ENCODE measurements around the gene OR9Q1.
"Not testable (repeated sequence)": the region's sequence is repeated elsewhere in the genome, so short reads cannot be mapped to it uniquely, and the experiment has no call there.

OR9Q1 gene

GRCh38 chr11:58135171-58135570 lies 111.5 kb downstream of the OR9Q1 start:
- DNase-seq: no peak

DNA sequence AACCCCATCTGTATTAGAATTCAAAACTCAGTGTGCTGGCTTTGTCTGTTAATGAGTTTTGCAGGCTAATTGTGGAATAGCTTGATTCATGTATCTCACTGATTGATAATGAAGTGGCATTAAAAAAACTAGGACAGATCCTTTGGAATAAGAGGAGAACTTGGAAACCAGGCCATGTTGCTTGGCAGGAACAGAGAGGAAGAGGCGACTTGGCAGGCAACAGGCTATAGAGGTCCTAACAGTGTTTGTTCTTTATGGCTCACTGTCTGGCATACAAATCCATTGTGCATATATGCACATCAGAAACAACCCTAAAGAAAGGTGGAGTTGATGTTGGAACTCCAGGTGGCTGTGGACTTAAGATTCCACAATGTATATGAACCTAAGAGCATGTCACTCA lies 119.1 kb downstream of the OR9Q1 start:
- DNase-seq: no peak

- no peak for DNase-seq
These were observed 129.1 kb downstream of the OR9Q1 start for GRCh38 chr11:58152781-58153180.

DNA sequence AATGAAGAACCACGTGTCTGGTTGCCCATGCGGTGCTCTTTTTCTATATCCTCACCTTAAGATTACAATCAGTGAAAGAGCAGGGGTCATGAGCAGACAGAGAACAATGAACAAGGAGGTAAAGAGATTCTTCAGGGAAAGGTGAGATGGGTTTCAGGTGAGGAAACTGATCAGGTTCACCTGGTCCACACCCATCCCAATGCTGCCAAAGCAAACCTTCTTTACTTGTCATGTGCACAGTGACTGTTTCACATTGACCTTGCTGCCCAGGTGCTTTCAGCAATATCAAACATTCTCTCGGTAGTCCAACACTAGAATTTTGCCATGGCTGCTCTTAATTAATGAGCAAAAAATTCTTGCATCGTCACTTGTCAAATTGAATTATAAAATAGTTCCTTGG lies 140.7 kb downstream of the OR9Q1 start:
- no peak for DNase-seq

- DNase-seq: no peak
These were observed 141.3 kb downstream of the OR9Q1 start for GRCh38 chr11:58164990-58165389.

- DNase-seq: no peak
These were observed 141.9 kb downstream of the OR9Q1 start for GRCh38 chr11:58165504-58166106.

GRCh38 chr11:58177409-58178054 lies 153.9 kb downstream of the OR9Q1 start:
- DNase-seq: no peak

DNA sequence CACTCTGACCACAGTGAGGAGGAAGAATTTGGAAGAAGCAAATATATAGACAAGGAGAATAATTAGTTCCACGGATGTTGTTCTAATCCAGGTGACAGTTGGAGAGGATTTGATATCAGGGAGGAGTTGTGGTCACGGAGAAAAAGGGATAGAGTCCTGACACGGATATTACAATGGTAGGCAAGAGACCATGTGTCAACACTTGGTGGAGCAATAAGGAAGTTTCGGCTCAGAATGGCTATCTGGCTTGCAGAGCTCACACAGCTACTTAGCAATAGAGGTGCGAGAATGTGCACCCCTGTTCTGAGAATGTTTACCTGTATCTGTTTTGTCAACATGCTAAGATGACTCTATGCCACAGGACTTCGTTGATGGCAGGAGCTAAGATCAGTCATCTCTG lies 154.8 kb downstream of the OR9Q1 start:
- no peak for DNase-seq

GRCh38 chr11:58179648-58180047 lies 156.0 kb downstream of the OR9Q1 start:
- no peak for DNase-seq

DNA sequence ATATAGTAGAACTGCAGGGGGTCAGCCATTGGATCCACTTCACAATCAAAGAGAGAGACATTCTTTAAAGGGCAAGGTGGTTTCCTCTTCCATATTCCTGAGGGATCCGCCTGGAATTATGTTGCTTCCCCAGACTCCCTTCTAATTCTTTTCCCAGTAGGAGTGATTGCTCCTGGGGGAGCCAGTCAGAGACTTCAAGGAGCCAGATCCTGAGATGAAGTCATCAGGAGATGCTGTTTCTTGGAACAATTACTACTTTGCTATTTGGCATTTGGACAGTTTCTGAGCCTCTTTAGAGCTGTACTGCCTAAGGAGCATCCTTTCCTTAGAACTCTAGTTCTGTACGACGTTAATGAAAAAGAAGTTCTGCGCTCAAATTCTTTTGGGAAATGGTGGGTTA lies 163.3 kb downstream of the OR9Q1 start:
- DNase-seq: no peak

DNA sequence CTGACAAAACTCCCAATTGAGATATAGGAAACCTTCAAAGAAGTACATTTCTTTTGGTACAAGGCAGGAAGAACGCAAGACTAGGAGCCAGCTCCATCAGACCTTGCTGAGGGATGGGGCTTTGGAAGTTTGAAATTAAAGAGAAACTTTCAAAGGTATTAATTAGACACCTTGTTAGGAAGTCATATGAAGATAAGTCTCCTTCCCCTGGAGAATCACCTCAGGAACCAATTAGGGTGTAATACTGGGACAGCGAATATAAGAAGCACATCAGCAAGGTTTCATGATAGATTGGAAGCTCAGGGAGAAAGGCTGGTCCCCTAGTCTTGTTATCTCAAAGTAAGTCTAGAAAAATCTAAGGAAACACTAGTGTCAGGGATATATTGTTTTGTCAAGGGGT lies 165.1 kb downstream of the OR9Q1 start, which contains the start of gene OR9Q2:
Gene OR9Q2 (plus strand): TSS at position 301 of the 400 bp plus-strand sequence. CDS start 1,421 bp downstream, outside the sequence.
- DNase-seq: no peak

- no peak for DNase-seq
These were observed 168.5 kb downstream of the OR9Q1 start for GRCh38 chr11:58192229-58192628.

DNA sequence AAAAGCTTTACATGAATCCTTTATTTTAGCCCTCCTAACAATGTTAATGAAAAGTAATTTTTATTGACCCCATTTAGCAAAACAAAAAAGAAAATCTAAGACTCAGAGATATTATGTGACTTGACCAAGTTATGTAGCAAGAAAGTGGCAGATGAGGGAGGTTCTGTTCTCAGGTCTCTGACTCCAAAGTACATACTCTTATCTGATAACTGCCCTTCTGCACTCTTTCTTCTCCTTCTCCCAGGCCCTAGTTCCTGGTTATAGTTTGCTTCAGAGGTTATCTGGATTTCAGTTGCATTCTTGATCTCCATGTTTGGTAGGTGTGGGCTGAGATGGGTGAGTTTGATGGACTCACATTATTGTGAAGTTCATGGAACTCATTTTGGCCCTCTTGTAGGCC lies 169.7 kb downstream of the OR9Q1 start:
- no peak for DNase-seq

GRCh38 chr11:58195939-58196338 lies 172.3 kb downstream of the OR9Q1 start:
- DNase-seq: no peak

DNA sequence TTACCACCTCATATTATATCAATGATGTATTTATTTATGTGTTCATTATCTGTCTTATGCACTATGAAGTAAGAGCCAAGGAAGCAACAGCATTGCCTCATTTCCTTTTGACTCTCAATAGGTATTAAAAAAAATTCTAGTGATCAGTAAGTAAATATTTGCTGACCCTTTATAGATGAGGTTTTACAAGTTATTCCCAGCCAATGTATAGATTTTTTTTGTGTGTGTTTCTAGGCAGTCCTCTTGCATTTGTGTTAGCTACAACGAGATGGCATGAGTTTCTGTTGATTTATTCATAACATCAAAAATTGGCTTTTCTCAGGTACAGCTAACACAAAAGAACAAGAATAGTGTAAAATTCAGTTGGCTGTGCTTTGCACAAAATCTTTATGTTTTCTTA lies 175.6 kb downstream of the OR9Q1 start:
- no peak for DNase-seq

DNA sequence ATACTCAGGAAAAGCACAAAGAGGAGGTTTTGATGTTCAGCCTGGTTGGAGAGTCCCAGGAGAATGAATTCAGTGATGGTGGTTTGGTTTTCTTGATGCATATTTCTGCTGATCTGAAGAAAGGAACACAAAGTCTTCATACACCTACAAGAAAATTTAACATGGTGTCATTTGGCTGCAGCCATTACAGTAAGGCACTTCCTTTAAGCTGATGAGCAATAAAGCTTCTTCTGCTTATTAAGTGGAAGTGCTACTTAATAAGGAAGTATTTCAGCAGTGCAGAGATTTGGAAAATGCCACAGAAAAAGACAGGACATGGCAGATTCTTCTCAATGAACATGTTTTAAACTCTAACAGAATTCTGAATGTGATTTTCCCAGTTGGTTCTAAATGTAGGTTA lies 180.4 kb downstream of the OR9Q1 start, which contains the start of gene OR1S2:
Gene OR1S2 (minus strand): TSS at position 101 of the 400 bp plus-strand sequence. CDS start 0 bp downstream, at position 101.
- no peak for DNase-seq

GRCh38 chr11:58212420-58212819 lies 188.7 kb downstream of the OR9Q1 start, which contains the start of gene OR1S1:
Gene OR1S1, plus strand, starts transcription at chr11:58212720.
- not testable (repeated sequence) for DNase-seq

DNA sequence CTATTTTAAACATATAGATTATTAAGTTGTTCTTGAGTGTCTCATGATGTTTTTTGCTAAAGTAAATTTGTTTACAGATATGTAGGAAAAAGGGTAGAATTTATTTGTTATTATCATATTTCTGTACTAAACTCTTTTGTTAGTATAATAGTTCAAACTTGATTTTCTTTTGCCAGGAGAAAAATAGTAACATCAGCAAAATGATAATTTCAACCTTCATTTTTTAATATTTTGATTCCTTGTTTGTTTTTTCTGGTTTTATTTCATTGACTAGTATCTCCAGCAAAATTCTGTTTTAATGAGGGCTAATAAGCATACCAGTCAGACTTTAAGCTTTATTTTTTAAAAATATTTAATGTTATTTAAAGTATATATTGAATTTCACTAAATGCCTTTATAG lies 192.8 kb downstream of the OR9Q1 start:
- DNase-seq: no peak

DNA sequence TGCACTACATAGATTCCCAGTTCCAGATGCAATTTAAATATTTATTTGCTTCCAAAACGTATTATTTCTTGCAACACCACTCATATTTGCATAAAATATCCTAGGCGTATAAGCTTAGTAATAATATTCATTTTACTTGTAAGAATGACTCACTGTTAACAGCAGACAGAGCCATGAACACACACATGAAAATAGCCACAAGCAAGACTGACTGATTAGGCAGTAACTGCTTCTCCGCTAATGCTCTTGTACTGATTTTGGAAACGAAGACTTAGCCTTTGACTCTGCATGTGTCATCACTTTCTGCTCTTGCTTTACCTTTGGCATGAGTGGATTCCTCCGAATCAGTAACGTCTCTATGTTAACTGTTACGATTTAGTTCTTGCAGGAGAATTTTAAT lies 199.0 kb downstream of the OR9Q1 start:
- peak; percentile 87 for DNase-seq

DNA sequence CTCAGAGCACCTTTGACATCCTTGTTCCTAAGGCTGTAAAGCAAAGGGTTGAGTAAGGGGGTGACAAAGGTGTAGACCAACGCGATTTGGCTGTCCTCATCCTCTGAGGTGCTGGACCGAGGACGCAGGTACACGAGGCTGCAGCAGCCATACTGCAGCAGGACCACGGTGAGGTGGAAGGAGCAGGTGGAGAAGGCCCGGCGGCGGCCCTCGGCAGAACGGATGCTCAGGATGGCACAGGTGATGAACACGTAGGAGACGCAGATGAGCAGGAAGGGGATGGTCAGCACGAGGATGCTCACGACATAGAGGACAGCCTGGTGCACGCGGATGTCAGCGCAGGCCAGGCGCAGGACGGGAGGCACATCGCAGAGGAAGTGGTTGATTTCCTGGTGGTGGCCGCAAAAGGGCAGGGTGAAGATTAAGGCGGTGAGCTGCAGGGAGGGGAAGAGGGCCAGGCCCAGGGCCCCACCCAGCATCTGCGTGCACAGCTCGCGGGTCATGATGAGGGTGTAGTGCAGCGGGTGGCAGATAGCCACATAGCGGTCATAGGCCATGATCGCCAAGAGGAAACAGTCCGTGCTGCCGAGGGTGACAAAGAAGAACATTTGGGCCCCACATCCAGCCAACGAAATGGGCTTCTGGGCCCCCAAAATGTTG lies 204.4 kb downstream of the OR9Q1 start:
- DNase-seq: no peak

Measured in HCEC 1CT (cell line).